Right lobe of liver (tissue), 4 donors: ENCODE measurements around the gene POP4.

Source experiments
- POLR2A ChIP-seq: fragments of 450-650 bp; IDR thresholded peaks from one replicate; pipeline ENCODE4 v1.6.1; 2017; ENCODE audit warnings: antibody characterized with exemption, mild to moderate bottlenecking
- TF ChIP-seq, protein P1 (sequence below), 4 donors: fragments of 200-600 bp in 3 of 4; fragments of 450-650 bp in 1 of 4; IDR thresholded peaks; one replicate each; pipeline versions ENCODE4 v1.5.1 to v1.8.0; 2016 to 2022; ENCODE audit warnings: antibody characterized with exemption in 4 of 4, mild to moderate bottlenecking in 2 of 4
- donor health status: DM: no; HTN: no; CAD: no.
- donor health status: DM: no; HTN: no; CAD: no.
- donor health status: DM: no; HTN: yes; CAD: no.

DNA sequence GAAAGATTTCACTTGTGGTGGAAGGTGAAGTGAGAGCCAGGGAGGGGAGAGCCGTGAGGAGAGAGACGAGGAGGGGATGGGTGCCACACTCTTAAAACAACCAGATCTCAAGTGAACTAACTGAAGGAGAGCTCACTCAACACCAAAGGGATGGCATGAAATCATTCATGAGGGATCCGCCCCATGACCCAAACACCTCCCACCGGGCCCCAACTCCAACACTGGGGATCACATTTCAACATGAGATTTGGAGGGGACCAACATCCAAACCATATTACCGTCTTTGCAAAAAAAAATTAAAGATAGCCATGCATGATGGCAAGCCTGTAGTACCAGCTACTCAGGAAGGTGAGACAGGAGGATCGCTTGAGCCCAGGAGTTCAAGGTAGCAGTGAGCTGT, 34.9 kb upstream of the POP4 start:
- TF ChIP-seq, protein P1, sequence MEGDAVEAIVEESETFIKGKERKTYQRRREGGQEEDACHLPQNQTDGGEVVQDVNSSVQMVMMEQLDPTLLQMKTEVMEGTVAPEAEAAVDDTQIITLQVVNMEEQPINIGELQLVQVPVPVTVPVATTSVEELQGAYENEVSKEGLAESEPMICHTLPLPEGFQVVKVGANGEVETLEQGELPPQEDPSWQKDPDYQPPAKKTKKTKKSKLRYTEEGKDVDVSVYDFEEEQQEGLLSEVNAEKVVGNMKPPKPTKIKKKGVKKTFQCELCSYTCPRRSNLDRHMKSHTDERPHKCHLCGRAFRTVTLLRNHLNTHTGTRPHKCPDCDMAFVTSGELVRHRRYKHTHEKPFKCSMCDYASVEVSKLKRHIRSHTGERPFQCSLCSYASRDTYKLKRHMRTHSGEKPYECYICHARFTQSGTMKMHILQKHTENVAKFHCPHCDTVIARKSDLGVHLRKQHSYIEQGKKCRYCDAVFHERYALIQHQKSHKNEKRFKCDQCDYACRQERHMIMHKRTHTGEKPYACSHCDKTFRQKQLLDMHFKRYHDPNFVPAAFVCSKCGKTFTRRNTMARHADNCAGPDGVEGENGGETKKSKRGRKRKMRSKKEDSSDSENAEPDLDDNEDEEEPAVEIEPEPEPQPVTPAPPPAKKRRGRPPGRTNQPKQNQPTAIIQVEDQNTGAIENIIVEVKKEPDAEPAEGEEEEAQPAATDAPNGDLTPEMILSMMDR (IDR thresholded peaks at IDR 0.05): no peak
- no peak for TF ChIP-seq POLR2A
